Stimulated activated memory B cell treated with anti-CD40 and anti-IgM and Interleukin-4, amounts not matched to agents 10 μg/mL and 1 μg/mL and 100 μg/mL, for 72 hours (primary cell): ENCODE measurements around the gene BAIAP2.

Experiments used
- ATAC-seq: fragments of 150-1000 bp; cut with Tn5 transposase; 2 replicates; pipeline ENCODE4 v1.10.0; 2021
- H3K27ac Mint-ChIP-seq: one replicate; pipeline ENCODE4 v1.8.0; 2022; ENCODE audit warnings: mild to moderate bottlenecking, mixed read lengths
- H3K27me3 Mint-ChIP-seq: one replicate; pipeline ENCODE4 v1.8.0; 2022; ENCODE audit warnings: mixed read lengths
- H3K36me3 Mint-ChIP-seq: one replicate; pipeline ENCODE4 v1.8.0; 2022; ENCODE audit warnings: mixed read lengths
- H3K4me1 Mint-ChIP-seq: one replicate; pipeline ENCODE4 v1.8.0; 2022; ENCODE audit warnings: mixed read lengths
- H3K4me3 Mint-ChIP-seq: one replicate; pipeline ENCODE4 v1.8.0; 2022; ENCODE audit warnings: mild to moderate bottlenecking, moderate library complexity, mixed read lengths
- H3K9me3 Mint-ChIP-seq: one replicate; pipeline ENCODE4 v1.8.0; 2022; ENCODE audit warnings: mixed read lengths

Gene BAIAP2

DNA sequence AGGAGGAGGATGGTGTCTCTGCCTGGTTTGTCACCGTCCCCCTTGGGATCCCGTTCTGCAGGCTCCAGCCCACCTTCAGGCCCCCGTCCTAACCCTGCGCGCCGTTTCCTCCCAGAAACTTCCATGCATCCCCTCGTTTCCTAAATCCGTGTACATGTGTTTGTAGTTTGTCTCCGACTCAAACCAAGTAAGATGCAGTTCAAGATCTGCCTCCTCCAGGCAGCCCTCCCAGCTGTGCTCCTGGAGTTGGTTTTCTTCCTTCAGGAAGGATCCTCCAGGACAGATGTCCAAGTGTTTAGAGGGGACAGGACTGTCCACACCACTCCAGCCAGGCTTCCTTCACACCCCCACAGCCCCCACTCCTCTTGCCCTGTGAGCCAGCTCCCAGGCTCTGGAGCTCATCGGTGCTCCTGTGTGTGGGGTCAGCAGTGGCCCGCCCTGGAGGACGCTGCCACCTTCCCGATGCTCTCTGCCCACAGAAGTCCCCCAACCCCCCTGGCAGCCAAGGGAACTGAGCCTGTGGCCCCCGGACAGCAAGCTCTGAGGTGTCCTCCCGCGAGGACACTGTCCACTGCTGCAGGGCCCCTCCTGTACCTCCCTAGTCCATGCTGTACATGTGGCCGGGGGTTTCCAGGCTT, 11.3 kb downstream of the BAIAP2 start:
- no peak for ATAC-seq
- no peak overlapping the region for H3K27ac Mint-ChIP-seq
- no peak overlapping the region for H3K4me3 Mint-ChIP-seq
- H3K27me3 Mint-ChIP-seq = peaks cover 63% of the 10 kb centered on the region
- H3K36me3 Mint-ChIP-seq = no peaks in the 10 kb centered on the region
- H3K9me3 Mint-ChIP-seq = no peaks in the 10 kb centered on the region
- H3K4me1 Mint-ChIP-seq = peaks cover 37% of the 10 kb centered on the region

DNA sequence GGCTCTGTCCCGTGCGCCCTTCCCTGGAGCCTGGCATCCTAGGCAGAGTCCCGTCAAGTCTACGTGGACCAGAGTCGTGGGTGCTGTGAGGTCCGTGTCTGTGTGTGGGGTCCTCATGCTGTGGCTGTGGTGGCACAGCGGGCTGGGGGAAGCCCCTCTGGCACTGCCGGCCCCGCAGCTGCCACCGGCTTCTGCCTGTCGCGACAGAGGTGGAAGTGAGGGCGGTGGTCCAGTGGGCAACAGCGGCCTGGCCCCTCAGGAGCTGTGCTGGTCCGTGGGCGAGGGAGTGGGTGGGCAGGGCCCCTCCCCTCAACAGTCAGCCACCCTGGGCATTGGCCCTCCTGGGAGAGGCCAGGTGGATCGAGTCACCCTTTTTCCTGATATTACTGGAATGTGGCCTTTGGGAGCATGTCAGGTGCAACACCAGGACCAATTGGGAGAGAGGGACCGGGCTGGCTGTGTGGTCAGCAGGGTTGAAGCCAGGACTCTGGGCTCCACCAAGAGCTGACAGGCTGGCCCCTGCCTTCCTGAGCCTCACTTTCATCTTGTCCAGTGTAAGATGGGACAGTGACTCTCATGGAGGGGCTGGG, 11.9 kb downstream of the BAIAP2 start:
- Mint-ChIP-seq H3K9me3 (no peaks in the 10 kb centered on the region), H3K4me3 (no peak overlapping the region), H3K4me1 (peaks cover 40% of the 10 kb centered on the region), H3K36me3 (no peaks in the 10 kb centered on the region), H3K27me3 (peaks cover 64% of the 10 kb centered on the region), H3K27ac (no peak overlapping the region)
- ATAC-seq = no peak

DNA sequence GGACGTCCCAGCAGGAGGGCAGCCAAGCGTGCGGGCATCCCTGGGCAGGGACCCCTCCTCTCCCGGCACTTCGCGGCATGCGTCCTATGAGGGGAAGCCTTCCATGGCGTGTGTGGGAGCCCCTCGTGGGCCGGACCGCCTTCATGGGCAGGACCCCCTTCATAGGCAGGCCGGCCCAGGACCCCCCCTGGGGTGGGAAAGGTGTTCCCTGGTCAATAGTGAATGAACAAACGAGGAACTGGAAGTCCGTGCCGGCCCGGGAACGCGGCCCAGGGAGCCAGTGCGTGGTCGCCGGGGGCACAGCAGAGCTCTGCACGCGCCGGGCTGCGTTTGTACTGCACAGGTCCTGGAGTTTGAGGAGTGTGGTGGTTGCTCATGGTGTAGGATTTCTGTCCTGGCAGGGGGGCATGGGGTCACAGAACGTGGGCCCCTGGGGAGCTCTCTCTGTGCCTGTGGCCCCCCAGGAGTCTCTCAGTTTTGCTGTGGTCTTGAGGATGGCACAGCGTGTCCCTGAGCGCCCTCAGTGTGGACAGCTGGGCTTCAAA, 13.9 kb downstream of the BAIAP2 start:
- Mint-ChIP-seq H3K27me3 (peaks cover 62% of the 10 kb centered on the region), H3K36me3 (no peaks in the 10 kb centered on the region), H3K9me3 (no peaks in the 10 kb centered on the region), H3K4me1 (peaks cover 40% of the 10 kb centered on the region), H3K27ac (peak overlapping the region; percentile 98), H3K4me3 (peak overlapping the region; percentile 70)
- peak; percentile 0 for ATAC-seq

GRCh38 chr17:81049372-81049911, 14.5 kb downstream of the BAIAP2 start:
- ATAC-seq = peak; percentile 61
- Mint-ChIP-seq H3K27ac (peak overlapping the region; percentile 98), H3K4me1 (peaks cover 40% of the 10 kb centered on the region), H3K36me3 (no peaks in the 10 kb centered on the region), H3K4me3 (peak overlapping the region; percentile 70), H3K27me3 (peaks cover 61% of the 10 kb centered on the region), H3K9me3 (no peaks in the 10 kb centered on the region)

GRCh38 chr17:81049973-81050551, 15.1 kb downstream of the BAIAP2 start:
- ATAC-seq = peak; percentile 85
- Mint-ChIP-seq H3K27ac (peak overlapping the region; percentile 98), H3K27me3 (peaks cover 61% of the 10 kb centered on the region), H3K4me3 (peak overlapping the region; percentile 70), H3K9me3 (no peaks in the 10 kb centered on the region), H3K36me3 (no peaks in the 10 kb centered on the region), H3K4me1 (peaks cover 34% of the 10 kb centered on the region)

DNA sequence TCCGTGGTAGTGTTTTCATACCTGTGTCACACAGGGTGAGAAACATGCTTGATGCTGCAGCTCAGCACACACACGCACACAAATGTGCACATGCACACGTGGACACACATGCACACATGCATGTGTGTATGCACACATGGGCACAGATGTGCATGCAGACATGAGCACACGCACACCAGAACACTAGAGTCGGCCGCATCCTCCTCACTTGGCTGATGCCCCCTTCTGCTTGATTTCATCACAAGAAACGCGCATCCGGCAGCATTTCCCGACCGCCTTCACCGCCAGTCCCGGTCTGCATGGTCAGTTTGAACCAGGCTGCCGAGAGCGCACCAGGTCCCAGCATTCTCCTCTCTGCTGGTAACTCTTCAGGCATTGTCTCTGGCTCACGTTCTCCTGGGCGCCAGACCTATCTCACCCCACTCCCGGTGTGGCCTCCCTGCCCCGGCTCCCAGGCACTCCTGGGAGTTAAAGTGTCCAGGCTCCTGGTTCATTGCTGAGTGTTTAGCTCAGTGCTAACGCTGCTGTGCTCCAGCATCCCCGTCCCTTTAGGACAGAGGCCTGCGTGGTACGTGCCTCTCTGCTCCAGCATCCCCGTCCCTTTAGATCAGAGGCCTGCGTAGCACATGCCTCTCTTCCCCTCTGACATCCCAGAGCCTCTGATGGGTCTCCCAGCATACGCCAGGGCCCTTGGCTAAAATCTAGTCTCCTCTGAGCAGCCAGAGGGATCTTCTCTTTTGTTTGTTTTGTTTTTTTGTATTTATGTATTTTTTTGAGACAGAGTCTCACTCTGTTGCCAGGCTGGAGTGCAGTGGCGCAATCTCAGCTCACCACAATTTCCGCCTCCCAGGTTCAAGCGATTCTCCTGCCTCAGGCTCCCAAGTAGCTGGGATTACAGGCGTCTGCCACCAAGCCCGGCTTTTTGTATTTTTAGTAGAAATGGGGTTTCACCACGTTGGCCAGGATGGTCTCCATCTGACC, 16.0 kb downstream of the BAIAP2 start:
- Mint-ChIP-seq H3K9me3 (no peaks in the 10 kb centered on the region), H3K27ac (peak overlapping the region; percentile 98), H3K4me1 (peaks cover 31% of the 10 kb centered on the region), H3K4me3 (peak overlapping the region; percentile 70), H3K27me3 (peaks cover 52% of the 10 kb centered on the region), H3K36me3 (no peaks in the 10 kb centered on the region)
- ATAC-seq = no peak

DNA sequence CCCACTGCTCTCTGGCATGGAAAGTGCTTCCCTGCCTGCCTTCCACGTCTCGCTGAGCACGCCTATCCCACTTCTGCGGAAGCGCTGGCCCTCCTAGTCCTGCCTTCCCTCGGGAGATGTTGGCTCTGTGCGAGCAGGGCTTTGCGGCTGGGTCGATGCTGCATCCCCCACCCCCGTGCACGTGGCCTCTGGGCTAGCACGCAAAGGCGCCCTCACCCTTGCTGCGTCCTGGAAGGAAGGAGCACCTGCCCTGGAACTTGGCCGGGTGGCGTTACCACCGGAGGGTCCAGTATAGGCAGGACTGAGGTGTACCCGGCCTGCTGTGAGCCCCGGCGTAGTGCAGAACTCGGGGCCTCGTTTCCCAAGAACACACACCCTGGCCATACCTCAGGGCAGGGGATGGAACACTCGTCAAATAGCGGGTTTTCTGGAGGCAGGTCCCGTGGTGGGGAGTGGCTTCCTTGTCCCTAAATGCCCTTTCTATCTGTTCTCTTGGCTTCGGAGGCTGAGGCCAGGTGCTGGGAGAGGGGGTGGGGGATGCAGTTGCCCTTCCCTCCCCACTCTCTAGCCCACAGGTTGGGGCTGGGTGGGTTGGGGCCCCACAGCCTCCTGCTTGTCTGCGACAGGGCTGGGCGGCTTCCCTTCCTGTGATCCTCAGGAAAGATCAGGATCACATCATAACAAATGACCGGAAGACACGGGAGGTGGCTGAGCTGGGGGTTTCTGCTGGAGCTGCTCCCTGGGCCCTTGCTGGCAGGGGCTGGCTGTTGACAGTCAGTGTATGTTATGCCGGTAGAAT, 17.4 kb downstream of the BAIAP2 start:
- H3K27ac Mint-ChIP-seq = peak overlapping the region; percentile 98
- H3K36me3 Mint-ChIP-seq = no peaks in the 10 kb centered on the region
- no peaks in the 10 kb centered on the region for H3K9me3 Mint-ChIP-seq
- peaks cover 31% of the 10 kb centered on the region for H3K4me1 Mint-ChIP-seq
- no peak overlapping the region for H3K4me3 Mint-ChIP-seq
- peaks cover 37% of the 10 kb centered on the region for H3K27me3 Mint-ChIP-seq
- ATAC-seq = no peak

- Mint-ChIP-seq H3K4me1 (peaks cover 31% of the 10 kb centered on the region), H3K9me3 (no peaks in the 10 kb centered on the region), H3K27ac (peak overlapping the region; percentile 9), H3K36me3 (no peaks in the 10 kb centered on the region), H3K4me3 (no peak overlapping the region), H3K27me3 (peaks cover 32% of the 10 kb centered on the region)
- no peak for ATAC-seq
Observed at GRCh38 chr17:81053041-81053970, 18.4 kb downstream of the BAIAP2 start.

- H3K27me3 Mint-ChIP-seq = peaks cover 23% of the 10 kb centered on the region
- H3K4me1 Mint-ChIP-seq = peaks cover 22% of the 10 kb centered on the region
- no peak overlapping the region for H3K4me3 Mint-ChIP-seq
- H3K36me3 Mint-ChIP-seq = no peaks in the 10 kb centered on the region
- H3K9me3 Mint-ChIP-seq = no peaks in the 10 kb centered on the region
- no peak overlapping the region for H3K27ac Mint-ChIP-seq
- no peak for ATAC-seq
Observed at GRCh38 chr17:81054308-81054707, 19.4 kb downstream of the BAIAP2 start.

GRCh38 chr17:81054881-81055370, 20.0 kb downstream of the BAIAP2 start:
- H3K36me3 Mint-ChIP-seq = no peaks in the 10 kb centered on the region
- no peak overlapping the region for H3K27ac Mint-ChIP-seq
- no peak overlapping the region for H3K4me3 Mint-ChIP-seq
- no peak for ATAC-seq
- H3K27me3 Mint-ChIP-seq = peaks cover 23% of the 10 kb centered on the region
- H3K4me1 Mint-ChIP-seq = peaks cover 16% of the 10 kb centered on the region
- H3K9me3 Mint-ChIP-seq = no peaks in the 10 kb centered on the region

GRCh38 chr17:81056312-81056711, 21.4 kb downstream of the BAIAP2 start:
- peaks cover 17% of the 10 kb centered on the region for H3K27me3 Mint-ChIP-seq
- H3K27ac Mint-ChIP-seq = no peak overlapping the region
- H3K4me3 Mint-ChIP-seq = no peak overlapping the region
- peaks cover 2% of the 10 kb centered on the region for H3K4me1 Mint-ChIP-seq
- no peaks in the 10 kb centered on the region for H3K9me3 Mint-ChIP-seq
- no peak for ATAC-seq
- H3K36me3 Mint-ChIP-seq = no peaks in the 10 kb centered on the region

DNA sequence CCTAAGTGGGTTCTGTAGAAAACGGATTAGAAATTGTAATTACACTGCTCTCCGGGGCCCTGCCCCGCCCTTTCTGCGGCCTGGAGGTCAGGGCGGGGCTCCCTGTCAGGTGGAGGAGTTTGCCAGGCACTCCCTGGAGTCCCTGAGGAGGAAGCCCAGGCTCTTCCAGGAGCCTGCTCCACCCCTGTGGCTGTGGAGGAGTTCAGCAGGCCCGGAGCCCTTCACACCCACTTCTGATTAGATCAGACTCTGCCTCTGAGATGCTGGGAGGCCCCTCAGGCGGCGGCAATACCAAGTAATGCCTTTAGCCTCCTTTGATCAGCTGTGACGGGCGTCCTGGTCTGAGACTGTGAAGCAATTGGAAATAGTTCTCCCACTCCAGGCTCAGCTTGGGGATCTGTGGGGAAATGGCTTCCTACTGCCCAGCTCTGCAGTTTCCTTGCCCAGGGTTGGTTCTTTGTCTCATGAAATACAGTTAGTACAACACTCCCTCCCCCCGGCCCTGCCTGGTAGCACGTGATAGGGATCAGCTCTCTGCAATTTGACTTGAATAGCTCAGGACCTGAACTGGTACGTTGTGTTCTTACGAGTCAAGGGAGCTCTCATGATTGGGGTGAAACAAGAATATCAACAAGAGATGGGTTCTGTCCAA, 22.3 kb downstream of the BAIAP2 start:
- H3K27me3 Mint-ChIP-seq = peaks cover 9% of the 10 kb centered on the region
- H3K4me1 Mint-ChIP-seq = no peaks in the 10 kb centered on the region
- ATAC-seq = no peak
- no peaks in the 10 kb centered on the region for H3K36me3 Mint-ChIP-seq
- H3K27ac Mint-ChIP-seq = no peak overlapping the region
- H3K4me3 Mint-ChIP-seq = no peak overlapping the region
- H3K9me3 Mint-ChIP-seq = no peaks in the 10 kb centered on the region

GRCh38 chr17:81057777-81058176, 22.8 kb downstream of the BAIAP2 start:
- Mint-ChIP-seq H3K4me1 (no peaks in the 10 kb centered on the region), H3K4me3 (no peak overlapping the region), H3K27ac (no peak overlapping the region), H3K36me3 (no peaks in the 10 kb centered on the region), H3K9me3 (no peaks in the 10 kb centered on the region), H3K27me3 (peaks cover 7% of the 10 kb centered on the region)
- no peak for ATAC-seq
